Measurements from ENCODE around the gene PAK5.

PAK5 gene

DNA sequence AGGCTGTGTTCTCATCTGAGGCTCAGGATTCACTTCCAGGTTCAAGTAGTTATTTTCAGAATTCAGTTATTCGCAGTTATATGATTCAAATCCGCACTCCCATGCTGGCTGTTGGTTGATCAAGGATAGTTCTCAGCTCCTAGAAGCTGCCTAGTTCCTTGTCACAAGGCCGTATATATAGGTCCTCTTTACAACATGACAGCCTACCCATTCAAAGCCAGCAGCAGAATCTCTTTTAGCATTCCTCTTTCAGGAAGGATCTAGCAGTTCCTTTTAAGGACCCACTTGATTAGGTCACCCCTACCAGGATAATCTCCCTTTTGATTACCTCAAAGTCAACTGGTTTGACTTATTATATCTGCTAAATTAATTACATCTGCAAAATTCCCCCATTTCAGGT lies 348.2 kb downstream of the PAK5 start:
- DNase-seq = peak in 1 of 2 donors; percentile 33

DNA sequence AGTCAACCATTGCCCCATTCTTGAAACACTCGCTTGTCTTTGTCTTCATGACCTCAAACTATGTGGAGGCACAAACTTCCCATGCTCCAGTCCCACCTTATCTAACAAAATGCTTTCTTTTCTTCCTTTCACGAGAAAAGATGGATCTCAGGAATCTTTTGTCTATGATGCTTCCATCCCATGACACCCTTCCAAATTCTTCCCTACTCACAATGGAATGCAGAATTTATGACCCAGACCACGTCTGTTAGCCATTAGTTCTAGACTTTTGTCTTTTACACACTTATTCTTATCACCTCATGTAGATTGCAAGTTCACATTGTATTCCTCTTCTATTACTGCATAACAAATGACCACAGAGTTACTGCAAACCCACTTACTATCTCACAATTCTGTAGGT lies 348.7 kb downstream of the PAK5 start:
- no peak for DNase-seq

GRCh38 chr20:9488063-9488462 lies 350.8 kb downstream of the PAK5 start:
- DNase-seq = no peak
